ENCODE results near the gene TTPAL. TPM values are rescaled to one million over a fixed set of nuclear protein-coding genes. Genes with fewer than 3 reads are reported as not detected.
"Not testable (repeated sequence)": the region's sequence is repeated elsewhere in the genome, so short reads cannot be mapped to it uniquely, and the experiment has no call there.

Gene TTPAL
- total RNA-seq, 1 experiment from 2014 or later = 14.0 TPM

DNA sequence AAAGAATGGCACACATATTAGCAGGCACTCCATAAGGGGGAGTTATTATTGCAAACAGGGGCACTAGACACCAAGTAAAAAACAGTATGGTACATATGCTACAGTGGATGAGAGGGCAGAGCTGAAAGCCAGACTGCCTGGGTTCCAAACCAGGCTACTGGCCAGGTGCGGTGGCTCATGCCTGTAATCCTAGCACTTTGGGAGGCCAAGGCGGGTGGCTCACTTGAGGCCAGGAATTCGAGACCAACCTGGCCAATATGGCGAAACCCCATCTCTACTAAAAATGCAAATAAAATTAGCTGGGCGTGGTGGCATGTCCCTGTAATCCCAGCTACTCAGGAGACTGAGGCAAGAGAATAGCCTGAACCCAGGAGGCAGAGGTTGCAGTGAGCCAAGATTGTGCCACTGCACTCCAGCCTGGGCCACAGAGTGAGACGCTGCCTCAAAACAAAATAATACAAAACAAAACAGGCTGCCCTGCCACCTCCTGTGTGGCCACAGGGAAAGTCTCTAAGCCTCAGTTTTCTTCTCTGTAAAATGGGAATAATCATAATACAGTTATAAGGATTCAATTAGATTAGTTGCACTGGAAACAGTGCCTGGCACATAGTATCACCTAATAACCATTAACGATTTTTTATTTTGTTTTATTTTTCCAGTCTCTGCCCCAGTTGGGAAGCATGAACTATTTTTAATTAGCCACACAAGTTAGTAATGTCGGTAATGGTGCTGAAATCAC is 7.5 kb upstream of the TTPAL start:
- BruUV-seq (replicated peaks) = no TSS peak
- Histone ChIP-seq H3K4me1 (ENCODE audit: insufficient read depth, low read length) (peaks cover 12% of the 10 kb centered on the region), H3K4me3 (ENCODE audit: low read length) (no peak overlapping the region), H3K9me3 (ENCODE audit: low read length) (no peaks in the 10 kb centered on the region), H3K79me2 (ENCODE audit: low read length) (no peaks in the 10 kb centered on the region), H3K4me2 (ENCODE audit: low read length) (no peak overlapping the region), H3K9me2 (replicated peaks; ENCODE audit: low read length) (no peaks in the 10 kb centered on the region), H3K27me3 (ENCODE audit: low read length) (no peaks in the 10 kb centered on the region), H3K36me3 (ENCODE audit: low read depth, low read length) (no peaks in the 10 kb centered on the region), H4K20me1 (ENCODE audit: low read length) (no peaks in the 10 kb centered on the region), H3F3A (ENCODE audit: low read length, unreplicated experiment) (no peaks in the 10 kb centered on the region), H3K9ac (ENCODE audit: low read length) (no peak overlapping the region), H3K27ac (ENCODE audit: low read length) (no peak overlapping the region), H2AFZ (ENCODE audit: low read length) (no peak overlapping the region)
- no peak for DNase-seq
- no peak for ATAC-seq
- ChIA-PET CTCF (no interaction called here), POLR2A (ENCODE audit: unreplicated experiment) (no interaction called here)
- TF ChIP-seq EZH2 (IDR thresholded peaks at IDR 0.05; ENCODE audit: low read length, unreplicated experiment) (no peak), EZH2phosphoT487 (IDR thresholded peaks at IDR 0.05; ENCODE audit: borderline replicate concordance, low read length) (no peak)
- TF ChIP-seq, protein P1, sequence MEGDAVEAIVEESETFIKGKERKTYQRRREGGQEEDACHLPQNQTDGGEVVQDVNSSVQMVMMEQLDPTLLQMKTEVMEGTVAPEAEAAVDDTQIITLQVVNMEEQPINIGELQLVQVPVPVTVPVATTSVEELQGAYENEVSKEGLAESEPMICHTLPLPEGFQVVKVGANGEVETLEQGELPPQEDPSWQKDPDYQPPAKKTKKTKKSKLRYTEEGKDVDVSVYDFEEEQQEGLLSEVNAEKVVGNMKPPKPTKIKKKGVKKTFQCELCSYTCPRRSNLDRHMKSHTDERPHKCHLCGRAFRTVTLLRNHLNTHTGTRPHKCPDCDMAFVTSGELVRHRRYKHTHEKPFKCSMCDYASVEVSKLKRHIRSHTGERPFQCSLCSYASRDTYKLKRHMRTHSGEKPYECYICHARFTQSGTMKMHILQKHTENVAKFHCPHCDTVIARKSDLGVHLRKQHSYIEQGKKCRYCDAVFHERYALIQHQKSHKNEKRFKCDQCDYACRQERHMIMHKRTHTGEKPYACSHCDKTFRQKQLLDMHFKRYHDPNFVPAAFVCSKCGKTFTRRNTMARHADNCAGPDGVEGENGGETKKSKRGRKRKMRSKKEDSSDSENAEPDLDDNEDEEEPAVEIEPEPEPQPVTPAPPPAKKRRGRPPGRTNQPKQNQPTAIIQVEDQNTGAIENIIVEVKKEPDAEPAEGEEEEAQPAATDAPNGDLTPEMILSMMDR (conservative IDR thresholded peaks at IDR 0.05; ENCODE audit: low read depth, low read length) = no peak
- intact Hi-C loops (cut with micrococcal nuclease) = no loop called here

DNA sequence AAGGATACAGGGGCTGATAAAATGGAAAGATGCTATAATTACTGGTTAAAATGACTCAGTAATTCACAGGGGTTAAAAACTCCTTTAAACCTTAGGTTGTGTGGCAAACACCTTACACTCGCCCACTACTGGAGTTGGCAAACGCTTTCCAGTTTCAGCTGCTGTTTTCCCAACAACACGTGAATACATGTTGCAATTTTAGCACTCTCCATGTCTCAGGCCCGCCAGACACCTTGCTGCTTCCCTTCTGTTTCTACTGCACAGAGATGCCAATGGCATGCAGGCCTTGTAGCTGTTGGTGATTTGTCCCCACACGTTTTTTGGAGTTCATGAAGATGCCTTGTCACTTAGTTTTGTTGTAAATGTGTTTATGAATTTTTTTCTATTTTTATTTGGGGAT is 5.3 kb upstream of the TTPAL start:
- no peaks in the 10 kb centered on the region for H3K9me3 ChIP-seq (ENCODE audit: low read length)
- no peak overlapping the region for H3K27ac ChIP-seq (ENCODE audit: low read length)
- H3K4me3 ChIP-seq (ENCODE audit: low read length) = no peak overlapping the region
- ChIA-PET CTCF (no interaction called here), POLR2A (ENCODE audit: unreplicated experiment) (no interaction called here)
- no peak for TF ChIP-seq EZH2 (IDR thresholded peaks at IDR 0.05; ENCODE audit: low read length, unreplicated experiment)
- H3K4me1 ChIP-seq (ENCODE audit: insufficient read depth, low read length) = peaks cover 9% of the 10 kb centered on the region
- no peaks in the 10 kb centered on the region for H3K27me3 ChIP-seq (ENCODE audit: low read length)
- no peaks in the 10 kb centered on the region for H4K20me1 ChIP-seq (ENCODE audit: low read length)
- no TSS peak for BruUV-seq (replicated peaks)
- no peaks in the 10 kb centered on the region for H3K79me2 ChIP-seq (ENCODE audit: low read length)
- H3K9me2 ChIP-seq (replicated peaks; ENCODE audit: low read length) = no peaks in the 10 kb centered on the region
- no peak overlapping the region for H2AFZ ChIP-seq (ENCODE audit: low read length)
- H3K4me2 ChIP-seq (ENCODE audit: low read length) = no peak overlapping the region
- H3F3A ChIP-seq (ENCODE audit: low read length, unreplicated experiment) = no peaks in the 10 kb centered on the region
- no peak for ATAC-seq
- H3K36me3 ChIP-seq (ENCODE audit: low read depth, low read length) = no peaks in the 10 kb centered on the region
- intact Hi-C loops (cut with micrococcal nuclease) = loop anchor here (5.0 kb wide), 1 partner anchor 158 kb away; the partner anchor contains the start of gene FITM2
- DNase-seq = no peak
- H3K9ac ChIP-seq (ENCODE audit: low read length) = no peak overlapping the region

DNA sequence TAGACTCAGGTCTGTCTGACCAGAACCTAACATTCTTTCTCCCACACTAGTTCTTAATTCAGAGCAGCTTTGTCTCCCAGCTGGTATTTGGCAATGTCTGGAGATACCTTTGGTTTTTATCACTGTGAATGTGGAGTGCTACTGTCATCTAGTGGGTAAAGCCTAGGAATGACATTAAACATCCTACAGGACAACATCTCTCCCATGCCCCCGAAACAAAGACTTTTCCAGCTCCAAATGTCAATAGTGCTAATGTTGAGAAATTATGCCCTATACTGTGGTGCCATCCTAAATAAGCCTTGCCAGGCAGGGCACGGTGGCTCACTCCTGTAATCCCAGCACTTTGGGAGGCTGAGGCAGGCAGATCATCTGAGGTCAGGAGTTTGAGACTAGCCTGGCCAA is 4.2 kb upstream of the TTPAL start:
- peak; percentile 13; the same call in 1 of the 2 replicates for ATAC-seq
- intact Hi-C loops (cut with micrococcal nuclease) = loop anchor here (1.0 to 5.0 kb wide), 3 partner anchors 83 to 254 kb away; partner anchors contain the start of gene FITM2

DNA sequence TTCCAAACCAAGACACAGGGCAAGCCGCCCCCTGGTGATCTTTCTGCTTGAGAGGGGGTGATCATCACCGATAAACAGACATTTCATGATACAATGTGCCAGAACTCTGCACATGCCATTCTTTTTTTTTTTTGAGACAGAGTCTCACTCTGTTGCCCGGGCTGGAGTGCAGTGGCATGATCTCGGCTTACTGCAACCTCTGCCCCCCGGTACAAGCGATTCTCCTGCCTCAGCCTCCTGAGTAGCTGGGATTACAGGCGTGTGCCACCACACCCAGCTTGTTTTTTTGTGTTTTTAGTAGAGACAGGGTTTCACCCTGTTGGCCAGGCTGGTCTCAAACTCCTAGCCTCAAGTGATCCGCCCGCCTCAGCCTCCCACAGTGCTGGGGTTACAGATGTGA is 3.4 kb upstream of the TTPAL start:
- intact Hi-C loops (cut with micrococcal nuclease) = loop anchor here (5.0 kb wide), 1 partner anchor 160 kb away; the partner anchor contains the start of gene FITM2
- H4K20me1 ChIP-seq (ENCODE audit: low read length) = not testable (repeated sequence)
- CTCF ChIA-PET = interaction anchor here (0.6 to 0.8 kb wide), 2 partner anchors 151 to 255 kb away, joined by 3 read pairs; no protein-coding TSS in a partner anchor

More for the DNA sequence above, 4.2 kb upstream of the TTPAL start:
- ChIA-PET POLR2A (ENCODE audit: unreplicated experiment) (interaction anchor here (0.6 kb wide), 1 partner anchor 26 kb away, joined by 3 read pairs; no protein-coding TSS in a partner anchor), CTCF (interaction anchor here (0.6 to 1.2 kb wide), 6 partner anchors 10 to 604 kb away, joined by 3 to 6 read pairs (median 4); partner anchors contain the start of gene FITM2)
- H3K4me3 ChIP-seq (ENCODE audit: low read length) = no peak overlapping the region
- no peaks in the 10 kb centered on the region for H4K20me1 ChIP-seq (ENCODE audit: low read length)
- H3K4me1 ChIP-seq (ENCODE audit: insufficient read depth, low read length) = peaks cover 11% of the 10 kb centered on the region
- H2AFZ ChIP-seq (ENCODE audit: low read length) = no peak overlapping the region
- no peak for TF ChIP-seq EZH2 (IDR thresholded peaks at IDR 0.05; ENCODE audit: low read length, unreplicated experiment)
- TF ChIP-seq EZH2phosphoT487 (IDR thresholded peaks at IDR 0.05; ENCODE audit: borderline replicate concordance, low read length) = no peak
- TF ChIP-seq, protein P1 (conservative IDR thresholded peaks at IDR 0.05; ENCODE audit: low read depth, low read length) = peak; percentile 74
- no peak overlapping the region for H3K27ac ChIP-seq (ENCODE audit: low read length)
- H3K9me3 ChIP-seq (ENCODE audit: low read length) = no peaks in the 10 kb centered on the region
- no peaks in the 10 kb centered on the region for H3F3A ChIP-seq (ENCODE audit: low read length, unreplicated experiment)
- no peaks in the 10 kb centered on the region for H3K9me2 ChIP-seq (replicated peaks; ENCODE audit: low read length)
- BruUV-seq (replicated peaks) = no TSS peak
- H3K36me3 ChIP-seq (ENCODE audit: low read depth, low read length) = no peaks in the 10 kb centered on the region
- no peaks in the 10 kb centered on the region for H3K27me3 ChIP-seq (ENCODE audit: low read length)
- H3K79me2 ChIP-seq (ENCODE audit: low read length) = peaks cover 7% of the 10 kb centered on the region
- no peak overlapping the region for H3K4me2 ChIP-seq (ENCODE audit: low read length)
- H3K9ac ChIP-seq (ENCODE audit: low read length) = no peak overlapping the region
- peak; percentile 70 for DNase-seq

More for the DNA sequence above, 3.4 kb upstream of the TTPAL start:
- Histone ChIP-seq H3K79me2 (ENCODE audit: low read length) (peaks cover 15% of the 10 kb centered on the region), H3K4me1 (ENCODE audit: insufficient read depth, low read length) (peaks cover 19% of the 10 kb centered on the region)
- BruUV-seq (replicated peaks); H3K27me3 ChIP-seq (ENCODE audit: low read length); H3K4me2 ChIP-seq (ENCODE audit: low read length); H3K36me3 ChIP-seq (ENCODE audit: low read depth, low read length); H3K27ac ChIP-seq (ENCODE audit: low read length); H3K9me3 ChIP-seq (ENCODE audit: low read length); H3F3A ChIP-seq (ENCODE audit: low read length, unreplicated experiment); POLR2A ChIA-PET (ENCODE audit: unreplicated experiment); H3K4me3 ChIP-seq (ENCODE audit: low read length); H3K9me2 ChIP-seq (replicated peaks; ENCODE audit: low read length); H2AFZ ChIP-seq (ENCODE audit: low read length); H3K9ac ChIP-seq (ENCODE audit: low read length); ATAC-seq; DNase-seq: not testable (repeated sequence)
